Trophoblast cell (in vitro differentiated cells and primary cell): ENCODE results near the gene EXOC4.

Source experiments
- DNase-seq, 2 donors: peaks; one replicate each; pipeline ENCODE4 v3.0.0-alpha.2; 2016
- H2AFZ ChIP-seq: 2 replicates; pipeline ENCODE4 v1.6.1; 2013; ENCODE audit warnings: low read length, moderate library complexity, mild to moderate bottlenecking; ENCODE audit not compliant: insufficient read depth, poor library complexity
- H2AK5ac ChIP-seq: 2 replicates; pipeline ENCODE4 v1.6.1; 2013; ENCODE audit warnings: mild to moderate bottlenecking, low read length
- H2BK120ac ChIP-seq: 2 replicates; pipeline ENCODE4 v1.6.1; 2013; ENCODE audit warnings: low read length, mild to moderate bottlenecking, moderate library complexity; ENCODE audit not compliant: insufficient read depth, poor library complexity
- H2BK12ac ChIP-seq: 2 replicates; pipeline ENCODE4 v1.6.1; 2013; ENCODE audit warnings: mild to moderate bottlenecking, low read length, moderate library complexity
- H2BK5ac ChIP-seq: 2 replicates; pipeline ENCODE4 v1.6.1; 2013; ENCODE audit warnings: low read length, low read depth, moderate library complexity, mild to moderate bottlenecking; ENCODE audit not compliant: poor library complexity
- H3K14ac ChIP-seq: 2 replicates; pipeline ENCODE4 v1.6.1; 2013; ENCODE audit warnings: mild to moderate bottlenecking, low read length
- H3K18ac ChIP-seq: 2 replicates; pipeline ENCODE4 v1.6.1; 2013; ENCODE audit warnings: mild to moderate bottlenecking, low read length
- H3K23ac ChIP-seq: 2 replicates; pipeline ENCODE4 v1.6.1; 2013; ENCODE audit warnings: low read length
- H3K27ac ChIP-seq: 2 replicates; pipeline ENCODE4 v1.5.1; 2013; ENCODE audit warnings: low read depth, mild to moderate bottlenecking, inconsistent platforms, low read length, moderate library complexity
- H3K27me3 ChIP-seq: 2 replicates; pipeline ENCODE4 v1.6.1; 2013; ENCODE audit warnings: inconsistent platforms, mild to moderate bottlenecking, low read length, moderate library complexity; ENCODE audit not compliant: insufficient read depth
- H3K36me3 ChIP-seq, 2 experiments: 1 replicate in 1 of 2; 2 replicates in 1 of 2; pipeline ENCODE4 v1.6.1; 2013; ENCODE audit warnings: low read length in 2 of 2, mild to moderate bottlenecking in 2 of 2, moderate library complexity in 1 of 2; ENCODE audit not compliant: insufficient read depth in 2 of 2, control insufficient read depth in 1 of 2
- H3K4ac ChIP-seq: 2 replicates; pipeline ENCODE4 v1.6.1; 2013; ENCODE audit warnings: low read depth, mild to moderate bottlenecking, low read length, moderate library complexity
- H3K4me1 ChIP-seq, 2 experiments: 1 replicate in 1 of 2; 2 replicates in 1 of 2; pipeline ENCODE4 v1.6.1; 2013; ENCODE audit warnings: low read length in 2 of 2, mild to moderate bottlenecking in 2 of 2, moderate library complexity in 1 of 2; ENCODE audit not compliant: insufficient read depth in 2 of 2, control insufficient read depth in 1 of 2
- H3K4me2 ChIP-seq: 2 replicates; pipeline ENCODE4 v1.6.1; 2013; ENCODE audit warnings: inconsistent platforms, mild to moderate bottlenecking, low read length, moderate library complexity
- H3K4me3 ChIP-seq: 2 replicates; pipeline ENCODE4 v1.5.1; 2013; ENCODE audit warnings: mild to moderate bottlenecking, low read depth, low read length, inconsistent platforms
- H3K79me1 ChIP-seq: one replicate; pipeline ENCODE4 v1.6.1; 2013; ENCODE audit warnings: low read length
- H3K79me2 ChIP-seq: 2 replicates; pipeline ENCODE4 v1.6.1; 2013; ENCODE audit warnings: low read length, mild to moderate bottlenecking; ENCODE audit not compliant: control insufficient read depth, insufficient read depth, poor library complexity
- H3K9ac ChIP-seq: 2 replicates; pipeline ENCODE4 v1.6.1; 2013; ENCODE audit warnings: mild to moderate bottlenecking, low read length
- H3K9me3 ChIP-seq: 2 replicates; pipeline ENCODE4 v1.6.1; 2013; ENCODE audit warnings: low read depth, mild to moderate bottlenecking, control low read depth, inconsistent platforms, low read length; ENCODE audit not compliant: insufficient read depth
- H4K12ac ChIP-seq: 2 replicates; pipeline ENCODE4 v1.6.1; 2013; ENCODE audit warnings: low read depth, mild to moderate bottlenecking, low read length, moderate library complexity
- H4K8ac ChIP-seq: 2 replicates; pipeline ENCODE4 v1.6.1; 2013; ENCODE audit warnings: low read depth, mild to moderate bottlenecking, low read length, moderate library complexity
- H4K91ac ChIP-seq: one replicate; pipeline ENCODE4 v1.6.1; 2013; ENCODE audit warnings: low read depth, mild to moderate bottlenecking, low read length, moderate library complexity
- WGBS: extraction: QIAGEN DNeasy Blood & Tissue Kit; methylation state at CpG from one replicate; pipeline ENCODE4 v1.1.7; 2013; ENCODE audit warnings: missing lambda C conversion rate; ENCODE audit not compliant: insufficient read length, insufficient coverage; ENCODE audit errors: extremely low coverage; 5-methylcytosine and 5-hydroxymethylcytosine counted together

Gene EXOC4

GRCh38 chr7:133345690-133346421, 93.0 kb downstream of the EXOC4 start:
- Histone ChIP-seq H4K8ac (no peak overlapping the region), H3K79me1 (no peaks in the 10 kb centered on the region), H3K9ac (no peak overlapping the region), H3K23ac (peak overlapping the region; percentile 33), H3K4me3 (no peak overlapping the region), H3K4me1 (no peaks in the 10 kb centered on the region), H2BK120ac (no peak overlapping the region), H3K36me3 (no peaks in the 10 kb centered on the region), H2AK5ac (no peak overlapping the region), H2AFZ (no peak overlapping the region), H3K18ac (no peak overlapping the region), H3K14ac (no peak overlapping the region), H2BK5ac (no peak overlapping the region), H3K9me3 (no peaks in the 10 kb centered on the region), H3K4me2 (no peak overlapping the region), H4K12ac (no peak overlapping the region), H2BK12ac (no peak overlapping the region), H3K4ac (no peak overlapping the region), H3K27me3 (no peaks in the 10 kb centered on the region), H3K27ac (no peak overlapping the region), H4K91ac (no peak overlapping the region), H3K79me2 (no peaks in the 10 kb centered on the region)
- no CpG with 5 or more reads among the region's 8 CpGs for WGBS
- no peak for DNase-seq

GRCh38 chr7:133348250-133348649, 95.4 kb downstream of the EXOC4 start:
- Histone ChIP-seq H3K9me3 (no peaks in the 10 kb centered on the region), H3K27me3 (no peaks in the 10 kb centered on the region), H2BK120ac (no peak overlapping the region), H4K12ac (no peak overlapping the region), H4K91ac (no peak overlapping the region), H2BK12ac (no peak overlapping the region), H3K23ac (no peak overlapping the region), H3K4me3 (no peak overlapping the region), H3K4me2 (no peak overlapping the region), H2AFZ (no peak overlapping the region), H2AK5ac (no peak overlapping the region), H4K8ac (no peak overlapping the region), H2BK5ac (no peak overlapping the region), H3K18ac (no peak overlapping the region), H3K9ac (no peak overlapping the region), H3K79me1 (no peaks in the 10 kb centered on the region), H3K4me1 (no peaks in the 10 kb centered on the region), H3K14ac (no peak overlapping the region), H3K4ac (no peak overlapping the region), H3K79me2 (no peaks in the 10 kb centered on the region), H3K36me3 (no peaks in the 10 kb centered on the region), H3K27ac (no peak overlapping the region)
- no peak for DNase-seq
- WGBS, result no CpG with 5 or more reads among the region's 5 CpGs

DNA sequence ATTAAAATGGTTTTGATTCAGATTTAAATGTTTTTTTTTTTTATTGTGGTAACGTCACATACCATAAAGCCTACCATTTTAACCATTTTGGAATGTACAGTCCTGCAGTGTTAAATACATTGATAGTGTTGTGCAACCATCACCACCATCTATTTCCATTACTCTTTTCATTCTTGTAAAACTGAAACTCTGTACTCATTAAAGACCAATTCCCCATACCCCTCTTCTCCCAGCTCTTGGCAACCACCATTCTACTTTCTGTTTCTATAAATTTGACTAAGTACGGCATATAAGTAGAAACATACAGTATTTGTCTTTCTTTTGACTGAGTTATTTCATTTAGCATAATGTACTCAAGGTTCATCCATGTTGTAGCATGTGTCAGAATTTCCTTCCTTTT, 96.2 kb downstream of the EXOC4 start:
- no peak overlapping the region for H4K91ac ChIP-seq
- no peaks in the 10 kb centered on the region for H3K79me1 ChIP-seq
- H3K23ac ChIP-seq, result no peak overlapping the region
- H3K4ac ChIP-seq, result no peak overlapping the region
- H2BK120ac ChIP-seq, result no peak overlapping the region
- WGBS, result no CpG with 5 or more reads among the region's 2 CpGs
- DNase-seq, result no peak
- no peak overlapping the region for H2BK12ac ChIP-seq
- no peaks in the 10 kb centered on the region for H3K36me3 ChIP-seq
- H3K27me3 ChIP-seq, result no peaks in the 10 kb centered on the region
- no peak overlapping the region for H4K12ac ChIP-seq
- H3K4me3 ChIP-seq, result no peak overlapping the region
- H3K14ac ChIP-seq, result no peak overlapping the region
- no peak overlapping the region for H3K4me2 ChIP-seq
- H3K27ac ChIP-seq, result no peak overlapping the region
- H4K8ac ChIP-seq, result no peak overlapping the region
- H2AFZ ChIP-seq, result no peak overlapping the region
- H3K18ac ChIP-seq, result no peak overlapping the region
- no peaks in the 10 kb centered on the region for H3K79me2 ChIP-seq
- H2BK5ac ChIP-seq, result no peak overlapping the region
- H3K9me3 ChIP-seq, result no peaks in the 10 kb centered on the region
- H3K9ac ChIP-seq, result no peak overlapping the region
- no peaks in the 10 kb centered on the region for H3K4me1 ChIP-seq
- no peak overlapping the region for H2AK5ac ChIP-seq

DNA sequence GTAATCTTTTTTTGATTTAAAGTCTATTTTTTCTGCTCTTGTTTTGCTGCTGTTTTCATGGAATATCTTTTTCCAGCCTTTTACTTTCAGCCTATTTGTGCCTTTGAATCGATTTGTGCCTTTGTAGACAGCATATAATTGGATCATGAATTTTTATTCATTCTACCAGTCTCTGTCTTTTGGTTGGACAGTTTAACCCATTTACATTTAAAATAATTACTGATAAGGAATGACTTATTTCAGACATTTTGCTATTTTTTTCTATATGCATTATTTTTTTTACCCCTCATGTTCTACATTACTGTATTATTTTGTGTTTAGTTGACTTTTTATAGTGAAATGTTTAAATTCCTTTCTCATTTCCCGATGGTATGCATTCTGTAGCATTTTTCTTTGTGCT, 99.6 kb downstream of the EXOC4 start:
- Histone ChIP-seq H4K8ac (no peak overlapping the region), H2BK5ac (no peak overlapping the region), H2AFZ (no peak overlapping the region), H2AK5ac (no peak overlapping the region), H3K23ac (no peak overlapping the region), H4K91ac (no peak overlapping the region), H4K12ac (no peak overlapping the region), H3K14ac (no peak overlapping the region), H3K18ac (no peak overlapping the region), H3K9me3 (no peaks in the 10 kb centered on the region), H3K27ac (no peak overlapping the region), H3K36me3 (no peaks in the 10 kb centered on the region), H3K4me1 (no peaks in the 10 kb centered on the region), H3K79me2 (no peaks in the 10 kb centered on the region), H3K9ac (no peak overlapping the region), H2BK12ac (no peak overlapping the region), H3K4me3 (no peak overlapping the region), H3K79me1 (no peaks in the 10 kb centered on the region), H3K27me3 (no peaks in the 10 kb centered on the region), H3K4ac (no peak overlapping the region), H2BK120ac (no peak overlapping the region), H3K4me2 (no peak overlapping the region)
- no peak for DNase-seq
- no CpG with 5 or more reads among the region's 2 CpGs for WGBS
